ENCODE results near the gene AATK. TPM values are rescaled to one million over a fixed set of nuclear protein-coding genes. Genes with fewer than 3 reads are reported as not detected.

AATK gene
- total and polyA plus RNA-seq, 2 experiments from 2014 or later = 5.7 to 6.3 TPM

DNA sequence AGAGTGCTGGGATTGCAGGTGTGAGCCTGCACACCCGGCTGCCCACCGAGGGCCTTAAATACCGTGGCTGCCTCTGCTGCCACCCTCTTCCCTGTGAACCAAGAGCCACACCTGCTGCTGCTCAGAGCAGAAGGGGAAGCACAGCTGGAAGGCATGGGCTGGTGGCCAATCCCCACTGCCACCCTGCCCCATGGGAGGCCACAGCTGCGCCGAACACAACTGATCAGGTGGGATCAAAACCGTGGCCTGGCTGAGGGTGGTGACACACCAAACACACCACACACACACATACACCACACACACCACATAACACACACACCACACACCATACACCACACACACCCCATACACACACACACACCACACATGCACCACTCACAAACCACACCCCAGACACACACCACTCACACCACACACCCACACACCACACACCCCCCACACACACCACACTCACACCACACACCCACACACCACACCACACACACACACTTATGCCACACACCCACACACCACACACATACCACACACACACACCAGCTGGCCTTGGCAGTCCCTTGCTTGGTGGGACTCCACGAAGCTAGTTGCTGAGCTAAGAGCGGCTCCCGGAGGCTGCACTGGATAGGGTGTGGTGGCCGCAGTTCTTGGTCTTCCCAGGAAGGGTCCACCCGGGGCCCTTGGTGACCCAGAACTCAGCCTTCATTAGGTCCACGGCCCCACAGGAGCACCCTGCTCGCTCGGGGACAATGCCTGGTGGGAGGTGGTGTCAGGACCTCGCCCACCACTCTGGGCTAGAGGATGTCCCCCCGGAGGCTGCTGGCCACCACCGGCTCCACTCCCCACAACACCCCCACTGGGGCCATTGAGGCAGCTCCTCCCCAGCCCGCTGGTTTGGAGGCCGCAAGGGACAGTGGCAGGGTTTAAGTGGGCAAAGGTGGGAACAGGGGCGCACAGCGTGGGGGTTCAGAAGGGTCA lies 41.9 kb upstream of the AATK start:
- H2AFZ ChIP-seq = no peak overlapping the region
- no peak overlapping the region for H3K4me3 ChIP-seq
- 95% methylated on average over 19 of the region's 21 CpGs for WGBS (ENCODE audit: low lambda C conversion rate, missing lambda C conversion rate)
- DNase-seq (ENCODE audit: low spot score) = no peak
- no peaks in the 10 kb centered on the region for H3K9me3 ChIP-seq (ENCODE audit: low read depth)
- H3K27ac ChIP-seq = no peak overlapping the region
- H3K4me2 ChIP-seq = no peak overlapping the region
- no peaks in the 10 kb centered on the region for H3K4me1 ChIP-seq (ENCODE audit: insufficient read depth)
- TF ChIP-seq EZH2phosphoT487 (IDR thresholded peaks at IDR 0.05; ENCODE audit: low read depth, severe bottlenecking, unreplicated experiment) (no peak), EZH2 (IDR thresholded peaks at IDR 0.05; ENCODE audit: borderline replicate concordance) (no peak)
- TF ChIP-seq, protein P1, sequence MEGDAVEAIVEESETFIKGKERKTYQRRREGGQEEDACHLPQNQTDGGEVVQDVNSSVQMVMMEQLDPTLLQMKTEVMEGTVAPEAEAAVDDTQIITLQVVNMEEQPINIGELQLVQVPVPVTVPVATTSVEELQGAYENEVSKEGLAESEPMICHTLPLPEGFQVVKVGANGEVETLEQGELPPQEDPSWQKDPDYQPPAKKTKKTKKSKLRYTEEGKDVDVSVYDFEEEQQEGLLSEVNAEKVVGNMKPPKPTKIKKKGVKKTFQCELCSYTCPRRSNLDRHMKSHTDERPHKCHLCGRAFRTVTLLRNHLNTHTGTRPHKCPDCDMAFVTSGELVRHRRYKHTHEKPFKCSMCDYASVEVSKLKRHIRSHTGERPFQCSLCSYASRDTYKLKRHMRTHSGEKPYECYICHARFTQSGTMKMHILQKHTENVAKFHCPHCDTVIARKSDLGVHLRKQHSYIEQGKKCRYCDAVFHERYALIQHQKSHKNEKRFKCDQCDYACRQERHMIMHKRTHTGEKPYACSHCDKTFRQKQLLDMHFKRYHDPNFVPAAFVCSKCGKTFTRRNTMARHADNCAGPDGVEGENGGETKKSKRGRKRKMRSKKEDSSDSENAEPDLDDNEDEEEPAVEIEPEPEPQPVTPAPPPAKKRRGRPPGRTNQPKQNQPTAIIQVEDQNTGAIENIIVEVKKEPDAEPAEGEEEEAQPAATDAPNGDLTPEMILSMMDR (IDR thresholded peaks at IDR 0.05; ENCODE audit: poor library complexity) = no peak
- H3K36me3 ChIP-seq (replicated peaks; ENCODE audit: insufficient read depth, low read depth) = no peaks in the 10 kb centered on the region
- H3K27me3 ChIP-seq = no peaks in the 10 kb centered on the region
- no peaks in the 10 kb centered on the region for H3K79me2 ChIP-seq
- no peaks in the 10 kb centered on the region for H4K20me1 ChIP-seq (ENCODE audit: insufficient read depth, poor library complexity, severe bottlenecking)
- no peaks in the 10 kb centered on the region for H3K9me2 ChIP-seq (replicated peaks; ENCODE audit: insufficient read depth)

DNA sequence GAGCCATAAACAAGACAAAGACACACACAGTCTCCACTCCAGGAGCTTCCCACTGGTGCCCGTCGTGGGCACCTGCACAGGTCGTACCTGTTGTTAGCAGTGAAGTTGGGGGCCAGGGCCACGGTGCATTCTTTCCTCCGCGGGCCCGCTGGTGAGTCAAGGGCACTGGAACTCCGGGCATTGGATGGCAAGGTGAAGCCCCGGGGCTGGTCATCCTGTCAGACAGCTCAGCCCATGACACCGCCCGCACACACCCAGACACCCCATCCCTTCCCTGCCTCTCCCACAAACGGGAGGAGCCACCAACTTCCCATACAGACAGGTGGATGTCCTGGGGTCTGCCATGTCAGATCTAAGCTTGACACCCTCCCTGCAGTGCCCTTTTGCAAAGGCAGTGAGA lies 40.6 kb upstream of the AATK start:
- H3K4me1 ChIP-seq (ENCODE audit: insufficient read depth) = no peaks in the 10 kb centered on the region
- no peaks in the 10 kb centered on the region for H3K27me3 ChIP-seq
- no peaks in the 10 kb centered on the region for H3K9me3 ChIP-seq (ENCODE audit: low read depth)
- H3K36me3 ChIP-seq (replicated peaks; ENCODE audit: insufficient read depth, low read depth) = no peaks in the 10 kb centered on the region
- H3K27ac ChIP-seq = no peak overlapping the region
- H2AFZ ChIP-seq = no peak overlapping the region
- no peaks in the 10 kb centered on the region for H3K79me2 ChIP-seq
- H3K9me2 ChIP-seq (replicated peaks; ENCODE audit: insufficient read depth) = no peaks in the 10 kb centered on the region
- DNase-seq (ENCODE audit: low spot score) = no peak
- no peak overlapping the region for H3K4me2 ChIP-seq
- WGBS (ENCODE audit: low lambda C conversion rate, missing lambda C conversion rate) = 93% methylated on average over 12 of the region's 12 CpGs
- no peak overlapping the region for H3K4me3 ChIP-seq
- TF ChIP-seq, protein P1 (IDR thresholded peaks at IDR 0.05; ENCODE audit: poor library complexity) = no peak
- TF ChIP-seq EZH2phosphoT487 (IDR thresholded peaks at IDR 0.05; ENCODE audit: low read depth, severe bottlenecking, unreplicated experiment) = no peak
- no peak for TF ChIP-seq EZH2 (IDR thresholded peaks at IDR 0.05; ENCODE audit: borderline replicate concordance)
- H4K20me1 ChIP-seq (ENCODE audit: insufficient read depth, poor library complexity, severe bottlenecking) = no peaks in the 10 kb centered on the region

DNA sequence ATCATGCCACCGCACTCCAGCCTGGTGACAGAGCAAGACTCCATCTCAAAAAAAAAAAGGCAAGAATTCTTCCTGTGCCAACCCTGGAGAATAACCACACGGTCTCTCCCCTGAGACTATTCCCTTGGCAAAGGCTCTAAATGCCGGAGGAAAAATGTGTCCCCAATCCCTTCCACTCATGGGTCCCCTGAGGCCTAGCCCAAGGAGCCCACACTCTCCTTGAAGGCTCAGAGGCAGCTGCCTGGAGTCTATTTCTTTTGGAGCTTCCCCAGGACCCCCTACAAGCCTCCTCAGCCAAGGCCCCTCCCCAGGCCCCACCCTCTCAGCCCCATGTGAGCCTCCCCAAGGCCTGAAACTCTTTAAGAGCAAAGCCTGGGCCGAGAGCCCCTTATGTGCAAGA lies 40.1 kb upstream of the AATK start:
- H4K20me1 ChIP-seq (ENCODE audit: insufficient read depth, poor library complexity, severe bottlenecking) = no peaks in the 10 kb centered on the region
- 93% methylated on average over 4 of the region's 4 CpGs for WGBS (ENCODE audit: low lambda C conversion rate, missing lambda C conversion rate)
- no peaks in the 10 kb centered on the region for H3K4me1 ChIP-seq (ENCODE audit: insufficient read depth)
- no peak for DNase-seq (ENCODE audit: low spot score)
- H3K9me2 ChIP-seq (replicated peaks; ENCODE audit: insufficient read depth) = no peaks in the 10 kb centered on the region
- no peak overlapping the region for H3K4me2 ChIP-seq
- H3K9me3 ChIP-seq (ENCODE audit: low read depth) = no peaks in the 10 kb centered on the region
- H3K27me3 ChIP-seq = no peaks in the 10 kb centered on the region
- H3K79me2 ChIP-seq = no peaks in the 10 kb centered on the region
- no peak overlapping the region for H3K4me3 ChIP-seq
- H2AFZ ChIP-seq = no peak overlapping the region
- H3K27ac ChIP-seq = no peak overlapping the region
- H3K36me3 ChIP-seq (replicated peaks; ENCODE audit: insufficient read depth, low read depth) = no peaks in the 10 kb centered on the region
- TF ChIP-seq EZH2phosphoT487 (IDR thresholded peaks at IDR 0.05; ENCODE audit: low read depth, severe bottlenecking, unreplicated experiment) = no peak
- TF ChIP-seq, protein P1 (IDR thresholded peaks at IDR 0.05; ENCODE audit: poor library complexity) = no peak
- no peak for TF ChIP-seq EZH2 (IDR thresholded peaks at IDR 0.05; ENCODE audit: borderline replicate concordance)

All from hepatocyte (in vitro differentiated cells).